Dermis blood vessel endothelial cell (primary cell): Measurements from ENCODE around the gene NEK1. TPM values are rescaled to one million over a fixed set of nuclear protein-coding genes. Genes with fewer than 3 reads are reported as not detected.
A peak's percentile ranks its signal among the peaks of the same experiment; 100 is the strongest.

Experiments used
- DNase-seq: peaks from one replicate; pipeline ENCODE4 v3.0.0; 2010
- total RNA-seq: library from RNA; depleted of rRNA; stranded (reverse); fragments of >200 nt; gene quantifications from 2 replicates; pipeline ENCODE4 v1.2.3, GENCODE V29; 2014

NEK1 gene, protein sequence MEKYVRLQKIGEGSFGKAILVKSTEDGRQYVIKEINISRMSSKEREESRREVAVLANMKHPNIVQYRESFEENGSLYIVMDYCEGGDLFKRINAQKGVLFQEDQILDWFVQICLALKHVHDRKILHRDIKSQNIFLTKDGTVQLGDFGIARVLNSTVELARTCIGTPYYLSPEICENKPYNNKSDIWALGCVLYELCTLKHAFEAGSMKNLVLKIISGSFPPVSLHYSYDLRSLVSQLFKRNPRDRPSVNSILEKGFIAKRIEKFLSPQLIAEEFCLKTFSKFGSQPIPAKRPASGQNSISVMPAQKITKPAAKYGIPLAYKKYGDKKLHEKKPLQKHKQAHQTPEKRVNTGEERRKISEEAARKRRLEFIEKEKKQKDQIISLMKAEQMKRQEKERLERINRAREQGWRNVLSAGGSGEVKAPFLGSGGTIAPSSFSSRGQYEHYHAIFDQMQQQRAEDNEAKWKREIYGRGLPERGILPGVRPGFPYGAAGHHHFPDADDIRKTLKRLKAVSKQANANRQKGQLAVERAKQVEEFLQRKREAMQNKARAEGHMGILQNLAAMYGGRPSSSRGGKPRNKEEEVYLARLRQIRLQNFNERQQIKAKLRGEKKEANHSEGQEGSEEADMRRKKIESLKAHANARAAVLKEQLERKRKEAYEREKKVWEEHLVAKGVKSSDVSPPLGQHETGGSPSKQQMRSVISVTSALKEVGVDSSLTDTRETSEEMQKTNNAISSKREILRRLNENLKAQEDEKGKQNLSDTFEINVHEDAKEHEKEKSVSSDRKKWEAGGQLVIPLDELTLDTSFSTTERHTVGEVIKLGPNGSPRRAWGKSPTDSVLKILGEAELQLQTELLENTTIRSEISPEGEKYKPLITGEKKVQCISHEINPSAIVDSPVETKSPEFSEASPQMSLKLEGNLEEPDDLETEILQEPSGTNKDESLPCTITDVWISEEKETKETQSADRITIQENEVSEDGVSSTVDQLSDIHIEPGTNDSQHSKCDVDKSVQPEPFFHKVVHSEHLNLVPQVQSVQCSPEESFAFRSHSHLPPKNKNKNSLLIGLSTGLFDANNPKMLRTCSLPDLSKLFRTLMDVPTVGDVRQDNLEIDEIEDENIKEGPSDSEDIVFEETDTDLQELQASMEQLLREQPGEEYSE (N-terminal part only)
- total RNA-seq = 7.8 and 13.4 TPM in 2 replicates

DNA sequence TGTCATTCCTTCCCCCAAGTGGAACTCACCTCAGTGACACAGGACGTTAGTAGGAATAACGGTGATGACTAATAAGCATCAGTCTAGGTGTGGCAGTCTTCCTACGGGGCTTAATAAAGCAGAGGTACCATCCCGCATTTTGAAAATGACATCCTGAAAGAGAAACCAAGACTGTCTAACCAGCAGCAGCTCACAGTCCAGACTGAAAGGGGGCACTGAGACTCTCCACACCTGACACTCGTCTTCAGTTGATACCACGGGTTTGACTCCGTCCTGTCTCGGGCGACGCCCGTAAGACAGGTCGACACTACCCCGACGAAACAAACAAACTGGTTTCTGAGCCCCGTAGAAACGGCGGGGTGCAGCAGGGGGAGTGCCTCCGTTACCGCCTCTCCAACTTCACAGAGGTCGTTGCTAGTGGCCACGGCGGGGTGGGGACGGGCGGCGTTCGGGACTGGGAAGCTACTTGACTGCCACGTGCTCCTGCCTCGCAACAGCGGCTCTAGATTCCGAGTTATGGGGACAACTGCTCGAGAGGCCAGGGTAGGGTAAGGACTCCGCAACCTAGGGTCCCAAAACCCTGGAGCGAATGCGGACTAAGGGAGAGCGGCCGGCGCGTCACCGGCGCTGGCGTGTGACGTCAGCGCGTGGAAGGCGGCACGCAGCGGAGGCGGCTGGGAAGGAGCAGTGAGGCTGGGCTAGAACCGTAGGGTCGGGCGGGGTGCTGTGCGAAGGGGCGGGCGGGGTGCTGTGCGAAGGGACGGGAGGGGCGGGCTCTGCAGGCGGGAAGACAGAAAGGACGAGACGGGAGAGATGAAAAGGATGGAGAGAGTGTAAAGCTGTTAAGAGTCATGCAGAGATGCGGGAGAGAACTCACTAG is at the start of gene NEK1:
TSS of gene NEK1 (minus strand) at position 593 of the 880 bp plus-strand sequence. CDS start 9,953 bp downstream, outside the sequence.
- peak; percentile 92 for DNase-seq

DNA sequence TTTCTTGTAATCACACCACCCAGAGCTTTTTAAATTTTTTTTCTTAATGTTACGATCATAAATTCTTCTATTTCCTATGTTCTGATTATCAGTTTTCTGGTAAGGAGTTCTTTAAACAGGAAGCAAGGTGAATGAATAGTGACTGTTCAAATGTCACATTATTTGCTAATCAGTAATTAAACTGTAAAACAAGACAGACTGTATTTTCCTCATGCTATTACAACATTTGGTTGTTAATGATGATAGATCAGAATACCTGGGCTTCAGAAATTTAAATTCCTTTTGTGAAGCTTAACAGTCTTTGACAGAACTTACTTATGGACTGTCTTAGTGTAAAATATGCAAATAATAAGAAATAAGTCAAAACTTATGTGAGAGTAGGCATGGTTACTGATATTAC is 49.4 kb upstream of the NEK1 start:
- no peak for DNase-seq

DNA sequence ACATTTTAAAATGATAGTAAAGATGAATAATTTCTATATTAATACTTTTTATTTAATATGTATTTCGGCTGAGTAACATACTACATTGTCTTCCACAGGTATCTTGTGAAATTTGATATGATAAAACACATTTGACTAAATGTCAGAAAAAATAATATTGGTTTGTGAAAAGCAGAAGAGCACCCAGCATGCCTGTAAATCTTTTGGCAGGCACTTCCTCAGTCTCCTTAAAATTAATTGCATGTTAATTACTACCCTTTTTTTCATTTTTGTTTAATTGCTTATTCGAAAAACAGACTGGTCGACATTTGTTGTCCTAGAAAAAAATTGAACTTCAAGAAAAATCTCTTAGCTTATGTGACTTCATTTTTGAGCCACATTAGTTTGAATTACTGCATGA is 48.5 kb upstream of the NEK1 start:
- no peak for DNase-seq

DNA sequence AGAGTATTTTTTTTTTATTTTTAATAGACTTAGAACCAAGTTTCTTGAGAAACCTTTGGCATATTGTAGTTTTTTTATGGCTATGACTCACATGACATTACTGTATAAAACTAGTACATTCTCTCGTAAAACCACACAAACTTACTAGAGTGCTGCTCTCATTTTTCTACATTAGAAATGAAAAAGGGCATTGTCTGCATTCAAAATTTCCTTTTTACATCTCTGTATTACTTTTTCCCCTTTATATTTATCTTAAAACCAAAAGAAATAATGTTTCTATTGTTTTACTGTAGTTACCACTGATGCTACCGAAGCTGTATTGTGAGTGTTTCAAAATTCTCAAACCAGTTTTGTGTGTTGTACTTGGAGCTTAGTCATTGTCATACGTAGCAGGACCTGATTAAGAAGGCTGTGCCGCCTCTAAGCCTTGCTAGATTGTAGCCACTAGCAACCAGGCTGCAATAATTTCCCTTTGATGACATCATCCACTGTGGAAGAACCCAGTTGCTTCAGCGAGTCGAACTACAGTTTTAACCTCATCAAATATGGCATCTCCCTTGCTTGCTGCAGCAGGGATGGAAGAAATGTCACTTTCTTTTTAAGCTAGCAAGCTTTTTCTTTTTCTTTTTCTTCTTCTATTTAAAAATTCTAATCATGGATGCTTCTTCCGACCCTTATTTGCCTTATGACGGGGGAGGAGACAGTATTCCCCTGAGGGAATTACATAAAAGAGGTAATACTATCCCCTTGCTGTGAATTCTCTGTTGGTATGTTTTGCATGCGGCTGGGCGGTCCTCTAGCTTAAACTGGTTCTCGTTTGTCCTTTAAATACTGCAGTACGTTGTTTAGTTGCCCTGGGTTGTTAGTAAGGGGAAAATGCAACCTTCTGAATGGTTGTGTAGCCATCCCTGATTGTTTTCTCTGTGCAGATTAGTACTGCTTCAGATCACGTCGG is 47.6 kb upstream of the NEK1 start:
- peak; percentile 99 for DNase-seq

DNA sequence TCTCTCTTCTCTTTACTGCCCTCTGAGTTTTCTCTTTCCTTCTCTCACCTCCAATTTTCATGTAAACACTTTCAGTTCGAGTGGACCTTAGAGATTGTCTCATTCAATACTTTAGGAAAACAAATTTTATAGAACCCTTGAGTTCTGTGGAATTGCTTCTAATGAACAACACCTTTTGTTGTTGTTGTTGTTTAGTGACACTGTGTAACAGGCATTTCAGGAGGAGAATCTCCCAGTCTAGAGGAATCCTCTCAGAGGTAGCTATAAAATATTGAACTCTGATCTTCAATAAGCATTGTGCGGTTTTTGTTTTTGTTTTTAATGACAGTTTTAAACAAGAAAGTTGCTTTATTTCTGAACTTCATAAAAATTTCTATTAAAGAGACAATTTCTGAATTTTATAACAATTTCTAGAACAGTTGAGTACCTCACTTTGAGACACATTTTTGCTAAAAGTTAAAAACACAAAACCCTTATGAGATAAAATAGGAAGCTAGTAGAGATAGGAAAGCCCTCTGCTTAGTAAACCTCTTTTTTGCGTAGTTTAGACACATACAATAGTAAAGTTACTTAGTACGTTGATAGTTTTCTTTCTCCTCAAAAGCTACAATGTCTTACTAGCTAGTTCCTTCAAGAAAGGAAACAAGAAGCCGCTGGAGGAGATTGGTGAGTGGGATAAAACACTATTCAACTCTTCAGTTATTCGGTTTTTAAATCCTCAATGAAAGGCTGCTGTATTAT is 46.8 kb upstream of the NEK1 start:
- peak; percentile 4 for DNase-seq

DNA sequence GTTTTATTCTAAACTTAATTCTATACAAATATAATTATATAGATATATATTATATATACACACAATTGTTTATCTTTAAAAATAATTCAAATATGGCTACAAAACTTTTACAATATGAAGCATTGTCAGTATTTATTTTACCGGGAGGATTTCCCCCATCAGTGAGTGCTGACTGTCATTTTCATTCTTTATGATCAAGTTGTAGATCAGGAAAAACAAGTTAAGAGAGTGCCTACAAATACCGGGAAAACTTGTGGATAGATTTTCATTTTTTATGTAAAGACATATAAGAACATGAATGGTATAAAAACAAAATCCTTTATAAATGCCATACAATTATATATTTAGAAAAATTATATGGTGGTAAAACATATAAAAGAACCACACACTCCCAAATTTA is 45.8 kb upstream of the NEK1 start:
- DNase-seq = no peak

DNA sequence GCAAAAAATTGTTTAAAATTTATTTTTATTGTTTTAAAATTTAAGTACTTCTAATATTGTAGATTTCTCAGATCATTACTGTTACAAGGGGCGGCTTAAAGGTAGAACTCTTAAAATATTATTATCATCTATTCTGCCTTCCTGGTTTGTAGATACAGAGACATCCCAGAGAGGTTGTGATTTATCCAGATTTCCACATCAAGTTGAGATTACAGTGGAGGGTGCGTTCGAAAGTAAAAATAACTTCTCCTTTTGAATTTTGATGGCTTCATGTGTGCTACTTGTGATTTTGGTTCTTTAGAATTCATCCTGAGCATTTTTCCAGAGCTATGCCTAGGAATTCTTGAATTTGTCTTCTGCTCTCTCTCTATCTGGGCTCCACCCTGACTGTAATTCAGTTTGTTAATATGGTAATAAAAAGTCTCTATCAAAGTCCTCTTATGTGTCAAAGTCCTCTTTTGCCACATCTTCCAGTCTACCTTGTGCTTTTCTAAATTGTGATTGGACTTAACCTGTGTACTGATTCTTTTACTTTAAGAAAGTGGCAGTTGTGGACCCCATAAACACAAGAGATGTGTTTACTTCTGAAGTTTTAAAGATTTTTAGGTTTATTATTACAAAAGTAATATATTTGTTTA is 45.2 kb upstream of the NEK1 start:
- DNase-seq = no peak

DNA sequence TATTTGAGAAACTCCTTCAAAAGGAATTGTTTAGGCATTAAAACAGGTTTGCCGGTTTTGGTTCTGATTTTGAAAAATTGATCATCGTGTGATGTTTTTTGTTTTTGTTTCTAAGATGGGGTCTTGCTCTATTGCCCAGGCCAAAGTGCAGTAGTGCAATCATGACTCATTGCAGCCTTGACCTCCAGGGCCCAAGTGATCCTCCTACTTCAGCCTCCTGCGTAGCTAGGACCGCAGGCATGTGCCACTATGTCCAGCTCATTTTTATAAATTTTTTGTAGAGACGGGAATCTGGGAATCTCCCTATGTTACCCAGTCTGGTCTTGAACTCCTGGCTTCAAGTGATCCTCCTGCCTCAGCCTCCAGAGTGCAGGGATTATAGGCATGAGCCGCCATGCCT is 43.0 kb upstream of the NEK1 start:
- DNase-seq = no peak

DNA sequence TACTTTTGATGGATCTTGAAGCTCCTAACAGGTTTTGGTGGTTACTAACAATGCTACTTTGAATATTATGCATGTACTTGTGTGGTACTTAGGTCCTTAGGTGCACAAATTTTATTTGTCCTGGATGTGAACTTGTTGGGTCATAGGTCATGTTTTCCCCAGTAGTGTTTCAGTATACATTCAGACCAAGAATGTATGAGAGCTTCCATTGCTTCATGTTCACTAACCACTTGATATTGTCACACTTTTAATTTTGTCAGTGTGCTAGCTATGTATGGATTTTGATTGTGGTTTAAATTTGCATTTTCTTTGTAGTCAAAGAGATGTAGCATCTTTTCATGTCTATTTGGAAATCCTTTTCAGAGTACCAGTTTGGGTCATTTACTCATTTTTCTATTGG is 40.2 kb upstream of the NEK1 start:
- DNase-seq = no peak

DNA sequence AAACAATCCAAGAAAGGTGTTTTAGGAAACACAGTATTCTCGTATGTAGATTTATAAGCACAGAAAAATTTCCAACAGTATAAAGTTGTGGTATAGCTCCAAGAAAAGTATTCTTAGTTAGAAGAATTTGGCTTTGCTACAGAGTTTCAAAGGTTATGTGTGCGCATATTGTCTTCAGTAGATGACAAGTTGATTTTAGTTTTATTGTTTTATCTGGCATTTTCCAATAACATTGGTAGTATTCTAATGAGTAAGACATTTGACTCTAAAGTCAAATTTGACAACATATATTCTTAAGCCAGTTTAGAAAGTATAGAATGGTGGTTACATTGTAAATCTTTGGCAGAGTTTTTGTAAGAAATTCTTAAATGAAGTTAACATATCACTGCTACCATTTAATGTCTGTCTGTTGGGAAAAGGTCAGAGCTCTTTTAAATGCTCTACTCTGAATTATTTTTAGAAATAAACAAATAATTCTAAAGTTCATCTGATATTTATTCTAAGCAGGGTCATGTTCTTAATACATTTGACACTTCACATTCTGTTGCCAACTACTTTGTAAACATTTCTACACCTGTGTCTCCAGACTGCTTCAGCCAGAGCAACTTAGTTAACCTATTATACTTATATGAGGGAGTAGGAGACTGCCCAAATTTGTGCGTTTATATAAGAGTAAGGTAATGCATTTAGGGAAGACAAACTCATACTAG is 38.0 kb upstream of the NEK1 start:
- no peak for DNase-seq

DNA sequence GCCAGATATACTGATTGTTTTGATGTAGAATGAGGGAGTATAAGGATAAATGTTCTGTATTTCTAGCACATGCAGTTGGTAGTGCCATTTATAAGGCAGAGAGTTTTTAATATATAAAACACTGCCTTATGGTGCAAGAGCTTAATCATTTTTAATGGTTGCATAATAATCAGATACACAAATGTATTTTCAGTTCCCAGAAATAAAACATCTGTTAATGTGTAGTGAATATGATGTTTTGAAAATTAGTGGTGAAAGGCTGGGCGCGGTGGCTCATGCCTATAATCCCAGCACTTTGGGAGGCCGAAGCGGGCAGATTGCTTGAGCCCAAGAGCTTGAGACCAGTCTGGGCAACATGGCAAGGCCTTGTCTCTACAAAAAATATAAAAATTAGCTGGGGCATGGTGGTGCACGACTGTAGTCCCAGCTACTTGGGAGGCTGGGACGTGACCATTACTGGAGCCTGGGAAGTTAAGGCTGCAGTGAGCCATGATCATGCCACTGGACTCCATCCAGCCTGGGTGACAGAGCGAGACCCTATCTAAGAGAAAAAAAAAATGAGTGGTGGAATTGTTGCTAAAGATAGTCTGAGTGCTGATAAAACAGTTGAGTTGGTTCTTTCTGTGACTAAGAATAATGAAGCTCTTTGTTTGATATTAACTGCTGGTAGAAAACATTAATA is 37.3 kb upstream of the NEK1 start:
- DNase-seq = no peak

DNA sequence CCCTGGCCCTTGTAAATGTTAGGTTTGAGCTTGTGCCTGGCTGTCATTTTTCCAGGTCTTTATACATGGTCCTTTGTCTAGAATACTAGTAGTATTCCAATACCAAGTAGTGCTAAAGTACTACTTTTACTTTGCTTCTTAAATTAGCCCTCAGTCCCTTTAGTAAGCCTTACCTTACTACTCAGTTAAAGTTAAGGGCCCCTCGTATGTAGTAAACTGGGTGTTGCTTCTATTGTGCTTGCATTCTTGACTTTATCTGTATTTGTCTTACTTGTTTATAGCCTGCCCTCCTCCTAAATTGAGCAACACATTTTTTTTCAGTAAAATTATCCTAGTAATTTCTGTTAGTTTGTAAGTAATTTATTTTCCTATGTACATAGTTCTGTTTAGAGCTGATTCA is 33.2 kb upstream of the NEK1 start:
- DNase-seq = no peak

DNA sequence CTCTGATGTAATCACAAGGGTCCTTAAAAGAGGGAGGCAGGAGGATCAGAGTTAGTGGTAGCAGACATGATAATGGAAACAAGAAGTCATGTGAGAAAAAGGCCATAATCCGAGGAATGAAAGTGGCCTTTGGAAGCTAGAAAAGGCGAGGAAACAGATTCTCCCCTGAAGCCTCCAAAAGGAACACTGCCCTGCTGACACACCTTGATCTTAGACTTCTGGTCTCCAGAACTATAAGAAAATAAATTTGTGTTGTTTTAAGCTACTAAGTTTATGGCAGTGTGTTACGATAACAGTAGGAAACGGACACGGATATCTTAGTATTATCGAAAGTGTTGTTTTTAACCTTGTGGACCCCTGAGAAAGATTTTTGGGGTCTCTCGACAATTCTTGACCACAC is 32.4 kb upstream of the NEK1 start:
- DNase-seq = no peak

DNA sequence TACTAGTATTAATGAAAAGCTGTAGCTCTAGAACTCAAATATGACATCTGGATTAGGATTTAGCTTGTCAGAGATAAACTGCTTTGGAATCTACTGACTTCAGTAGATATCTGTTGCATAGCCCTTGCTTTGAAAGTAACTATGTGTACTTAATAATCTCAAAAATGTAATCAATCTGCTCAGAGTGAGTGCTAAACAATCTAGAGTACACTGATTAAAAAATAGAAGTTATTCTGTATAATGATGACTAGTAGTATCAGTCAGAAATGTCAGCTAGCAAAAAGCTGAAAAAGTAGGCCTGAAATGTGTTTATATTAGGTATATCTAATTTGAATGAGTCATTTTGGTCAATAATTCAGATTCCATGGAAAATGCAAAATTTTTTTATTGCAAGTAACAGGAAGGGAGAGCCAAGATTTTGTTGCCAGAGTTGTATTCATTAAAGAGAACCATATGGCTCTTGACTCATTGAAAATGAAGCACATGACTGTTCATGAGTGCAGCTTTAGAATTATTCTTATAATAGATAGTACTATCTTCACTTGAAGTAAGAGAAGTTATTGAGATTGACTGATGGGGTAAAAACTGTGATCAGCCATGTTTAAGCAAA is 28.0 kb upstream of the NEK1 start:
- peak; percentile 13 for DNase-seq

DNA sequence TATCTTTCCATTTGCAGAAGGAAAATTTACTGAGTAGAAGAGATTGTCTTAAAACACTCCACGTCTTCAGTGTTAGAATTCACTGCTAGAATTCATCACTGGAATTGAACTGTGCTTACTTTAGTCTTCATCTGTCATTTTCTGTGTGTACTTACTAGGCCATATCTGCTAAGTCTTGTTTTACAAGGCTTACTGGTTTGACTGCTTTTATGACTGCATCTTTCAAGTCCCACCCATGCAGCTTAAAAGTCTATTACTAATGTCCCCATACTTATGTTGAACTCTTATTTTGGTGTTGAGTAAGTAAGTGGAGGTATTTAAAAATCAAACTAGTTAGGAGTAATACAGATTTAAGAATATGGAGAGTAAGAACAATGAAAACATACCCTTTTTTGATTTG is 22.6 kb upstream of the NEK1 start:
- no peak for DNase-seq

DNA sequence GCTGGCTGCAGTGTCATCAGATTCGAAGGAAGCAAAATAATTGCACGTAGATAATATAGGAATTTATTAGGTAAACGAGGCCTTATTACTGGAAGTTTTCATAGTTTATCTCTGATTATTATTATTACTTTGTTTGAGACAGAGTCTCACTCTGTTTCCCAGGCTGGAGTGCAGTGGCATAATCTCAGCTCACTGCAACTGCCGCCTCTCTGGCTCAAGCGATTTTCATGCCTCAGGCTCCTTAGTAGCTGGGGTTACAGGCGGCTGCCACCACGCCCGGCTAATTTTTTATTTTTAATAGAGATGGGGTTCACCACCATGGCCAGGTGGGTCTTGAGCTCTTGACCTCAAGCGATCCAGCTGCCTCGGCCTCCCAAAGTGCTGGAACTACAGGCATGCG is 20.5 kb upstream of the NEK1 start:
- no peak for DNase-seq

DNA sequence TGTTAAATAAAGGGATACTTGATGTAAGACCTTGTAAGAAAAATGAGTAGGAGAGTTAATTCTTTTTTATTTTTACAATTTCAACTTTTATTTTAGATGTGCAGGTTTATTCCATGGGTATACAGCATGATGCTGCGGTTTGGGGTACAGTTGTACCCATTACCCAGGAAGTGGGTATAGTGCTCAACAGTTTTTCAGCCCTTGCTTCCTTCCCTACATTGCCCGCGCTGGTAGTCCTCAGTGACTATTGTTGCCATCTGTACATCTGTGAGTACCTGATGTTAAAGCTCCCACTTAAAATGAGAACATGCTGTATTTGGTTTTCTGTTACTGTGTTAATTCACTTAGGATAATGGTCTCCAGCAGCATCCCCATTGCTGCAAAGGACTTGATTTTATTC is 17.7 kb upstream of the NEK1 start:
- no peak for DNase-seq

DNA sequence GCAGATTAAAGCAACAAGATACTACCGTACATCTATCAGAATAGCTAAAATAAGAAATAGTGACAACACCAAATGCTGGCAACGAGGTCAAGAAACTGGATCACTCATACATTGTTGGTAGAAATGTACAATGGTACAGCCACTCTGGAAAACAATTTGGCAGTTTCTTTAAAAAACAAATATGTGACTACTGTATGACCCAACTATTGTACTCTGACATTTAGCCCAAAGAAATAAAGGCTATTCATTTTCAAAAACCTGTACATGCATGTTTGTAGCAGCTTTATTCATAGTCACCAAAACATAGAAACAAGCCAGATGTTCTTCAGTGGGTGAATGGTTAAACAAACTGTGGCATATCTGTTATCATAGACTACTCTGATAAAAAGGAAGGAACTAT is 16.2 kb upstream of the NEK1 start:
- no peak for DNase-seq
